ENCODE measurements around the gene PKD1L1.

The PKD1L1 gene

DNA sequence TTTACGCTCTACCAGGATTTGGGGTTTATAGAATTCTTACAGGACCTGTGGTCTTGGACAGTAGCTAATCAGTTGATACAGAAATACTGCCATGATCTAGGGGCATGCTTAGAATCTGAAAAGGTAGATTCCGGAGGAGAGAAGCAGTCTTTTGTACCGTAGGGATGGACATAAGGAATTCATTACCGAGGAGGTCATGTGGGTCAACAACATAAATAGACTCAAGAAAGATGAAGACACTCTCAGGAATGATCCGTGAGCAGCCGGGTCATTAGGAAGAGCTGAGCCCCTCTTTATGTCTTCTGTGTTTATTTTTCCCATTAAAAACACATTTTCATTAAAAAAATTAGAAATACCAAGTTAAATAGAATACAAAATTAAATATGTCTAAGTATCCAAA, 206.3 kb downstream of the PKD1L1 start:
- H3K36me3 Mint-ChIP-seq = no peaks in the 10 kb centered on the region
- H3K4me3 Mint-ChIP-seq = no peak overlapping the region
- no peak overlapping the region for H3K27ac Mint-ChIP-seq
- no peaks in the 10 kb centered on the region for H3K9me3 Mint-ChIP-seq (ENCODE audit: low read depth)
- no peaks in the 10 kb centered on the region for H3K4me1 Mint-ChIP-seq (ENCODE audit: low read depth)
- H3K27me3 Mint-ChIP-seq = peaks cover 5% of the 10 kb centered on the region

- H3K36me3 Mint-ChIP-seq = no peaks in the 10 kb centered on the region
- H3K9me3 Mint-ChIP-seq (ENCODE audit: low read depth) = no peaks in the 10 kb centered on the region
- H3K27me3 Mint-ChIP-seq = peaks cover 5% of the 10 kb centered on the region
- H3K4me3 Mint-ChIP-seq = no peak overlapping the region
- no peak overlapping the region for H3K27ac Mint-ChIP-seq
- no peaks in the 10 kb centered on the region for H3K4me1 Mint-ChIP-seq (ENCODE audit: low read depth)
These were observed 208.4 kb downstream of the PKD1L1 start for GRCh38 chr7:47739891-47740290.

GRCh38 chr7:47739301-47739875, 208.9 kb downstream of the PKD1L1 start:
- Mint-ChIP-seq H3K27ac (no peak overlapping the region), H3K9me3 (ENCODE audit: low read depth) (no peaks in the 10 kb centered on the region), H3K27me3 (peaks cover 3% of the 10 kb centered on the region), H3K36me3 (no peaks in the 10 kb centered on the region), H3K4me3 (no peak overlapping the region), H3K4me1 (ENCODE audit: low read depth) (no peaks in the 10 kb centered on the region)

DNA sequence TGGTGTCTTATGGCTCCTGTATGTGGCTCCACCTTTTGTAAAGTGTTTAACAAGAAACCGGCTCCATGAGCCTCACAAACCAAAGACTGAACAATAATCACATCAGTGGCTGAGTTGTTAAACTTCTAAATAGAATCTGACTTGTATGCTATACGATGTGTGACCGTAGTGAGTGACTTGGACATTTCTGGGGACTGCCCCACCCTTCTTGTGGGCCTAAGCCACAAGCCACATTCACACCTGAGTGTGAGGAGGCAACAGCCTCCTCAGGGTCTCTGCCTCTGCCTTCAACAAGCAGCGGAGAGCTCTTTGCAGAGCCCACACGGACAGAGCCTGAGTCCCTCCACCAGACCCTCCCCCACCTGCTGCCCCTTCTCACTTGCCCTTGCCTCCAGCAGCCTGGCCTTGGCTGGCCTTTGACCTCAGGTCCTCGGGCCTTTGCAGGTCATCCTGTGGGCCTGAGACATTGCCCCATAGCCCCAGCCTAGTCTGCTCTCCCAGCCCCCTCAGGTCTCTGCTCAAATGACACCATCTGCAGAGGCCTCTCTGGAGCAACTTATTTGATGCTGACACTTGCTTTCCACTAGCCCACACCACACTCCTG, 209.6 kb downstream of the PKD1L1 start:
- H3K27me3 Mint-ChIP-seq = peaks cover 3% of the 10 kb centered on the region
- no peak overlapping the region for H3K4me3 Mint-ChIP-seq
- no peaks in the 10 kb centered on the region for H3K4me1 Mint-ChIP-seq (ENCODE audit: low read depth)
- H3K27ac Mint-ChIP-seq = no peak overlapping the region
- no peaks in the 10 kb centered on the region for H3K36me3 Mint-ChIP-seq
- H3K9me3 Mint-ChIP-seq (ENCODE audit: low read depth) = no peaks in the 10 kb centered on the region

DNA sequence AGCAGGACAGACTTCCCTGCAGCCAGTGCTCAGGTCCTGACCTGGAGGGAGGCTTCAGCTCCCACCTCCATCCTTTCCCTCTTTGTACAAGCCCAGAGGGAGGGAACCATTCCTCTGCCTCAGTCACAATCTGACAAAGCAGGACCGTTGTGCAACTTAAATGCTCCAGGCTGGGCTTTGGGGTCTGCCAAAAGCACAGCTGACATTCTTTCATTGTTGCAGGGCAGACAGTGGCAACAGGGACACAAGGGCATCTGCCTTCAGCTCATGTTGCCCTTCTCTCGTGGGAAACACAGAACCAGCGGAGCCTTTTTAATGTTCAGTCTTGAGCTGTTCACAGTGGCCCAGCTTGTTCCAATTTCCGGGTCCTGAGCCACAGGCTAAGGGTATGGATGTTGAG, 210.7 kb downstream of the PKD1L1 start:
- H3K4me1 Mint-ChIP-seq (ENCODE audit: low read depth) = no peaks in the 10 kb centered on the region
- H3K9me3 Mint-ChIP-seq (ENCODE audit: low read depth) = no peaks in the 10 kb centered on the region
- H3K4me3 Mint-ChIP-seq = no peak overlapping the region
- H3K27me3 Mint-ChIP-seq = peaks cover 2% of the 10 kb centered on the region
- H3K27ac Mint-ChIP-seq = no peak overlapping the region
- H3K36me3 Mint-ChIP-seq = no peaks in the 10 kb centered on the region

- Mint-ChIP-seq H3K27me3 (no peaks in the 10 kb centered on the region), H3K27ac (no peak overlapping the region), H3K4me3 (no peak overlapping the region), H3K4me1 (ENCODE audit: low read depth) (no peaks in the 10 kb centered on the region), H3K9me3 (ENCODE audit: low read depth) (no peaks in the 10 kb centered on the region), H3K36me3 (no peaks in the 10 kb centered on the region)
These were observed 212.6 kb downstream of the PKD1L1 start for GRCh38 chr7:47735431-47736345.

DNA sequence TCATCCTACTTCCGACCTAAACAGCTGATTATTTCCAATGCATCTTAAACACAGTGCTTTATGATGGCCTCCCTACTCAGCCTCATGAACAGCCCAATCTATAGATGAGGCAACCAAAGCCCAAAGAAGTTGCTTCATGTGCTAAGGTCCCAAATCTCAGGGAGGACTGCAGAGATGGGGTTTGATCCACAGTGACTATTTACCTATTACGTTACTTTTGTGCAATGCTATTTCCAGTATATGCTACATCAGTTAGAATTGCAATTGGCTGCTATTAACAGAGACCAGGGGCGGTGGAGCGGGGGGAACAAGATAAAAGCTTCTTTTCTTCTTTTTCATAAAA, 213.3 kb downstream of the PKD1L1 start:
- H3K4me3 Mint-ChIP-seq = no peak overlapping the region
- H3K27ac Mint-ChIP-seq = no peak overlapping the region
- no peaks in the 10 kb centered on the region for H3K4me1 Mint-ChIP-seq (ENCODE audit: low read depth)
- H3K9me3 Mint-ChIP-seq (ENCODE audit: low read depth) = no peaks in the 10 kb centered on the region
- H3K27me3 Mint-ChIP-seq = no peaks in the 10 kb centered on the region
- H3K36me3 Mint-ChIP-seq = no peaks in the 10 kb centered on the region

DNA sequence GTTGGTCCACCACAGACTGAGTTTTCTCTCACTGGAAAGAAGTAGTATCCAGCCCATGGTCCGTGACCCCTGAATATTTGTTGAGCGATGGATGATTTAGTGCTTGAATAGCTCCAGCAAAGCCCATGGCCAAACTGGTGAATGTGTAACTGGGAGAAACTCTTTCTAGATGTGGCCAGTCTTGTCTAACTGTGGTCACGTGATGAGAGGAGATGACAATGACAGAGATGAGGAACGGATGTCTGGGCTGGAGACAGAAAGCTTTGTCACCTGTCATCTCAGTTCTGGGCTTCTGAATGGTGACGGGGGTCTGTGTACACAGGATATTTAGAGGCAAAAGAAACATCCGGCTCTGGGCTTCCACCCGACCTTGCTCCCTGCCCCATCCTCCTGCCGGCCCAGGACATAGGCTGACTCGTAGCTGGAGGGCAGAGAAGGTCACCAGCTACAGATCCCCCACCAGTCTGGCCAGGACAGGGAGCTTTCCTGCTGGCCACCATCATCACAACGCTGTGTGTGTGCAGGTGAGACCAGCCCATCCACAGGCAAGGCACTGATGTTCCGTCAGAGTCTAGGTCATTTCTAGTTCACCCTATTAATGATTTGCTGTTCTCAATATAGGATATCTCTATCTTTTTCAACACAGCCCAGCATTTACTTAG, 213.8 kb downstream of the PKD1L1 start:
- Mint-ChIP-seq H3K27me3 (no peaks in the 10 kb centered on the region), H3K4me3 (no peak overlapping the region), H3K9me3 (ENCODE audit: low read depth) (no peaks in the 10 kb centered on the region), H3K27ac (no peak overlapping the region), H3K4me1 (ENCODE audit: low read depth) (no peaks in the 10 kb centered on the region), H3K36me3 (no peaks in the 10 kb centered on the region)

DNA sequence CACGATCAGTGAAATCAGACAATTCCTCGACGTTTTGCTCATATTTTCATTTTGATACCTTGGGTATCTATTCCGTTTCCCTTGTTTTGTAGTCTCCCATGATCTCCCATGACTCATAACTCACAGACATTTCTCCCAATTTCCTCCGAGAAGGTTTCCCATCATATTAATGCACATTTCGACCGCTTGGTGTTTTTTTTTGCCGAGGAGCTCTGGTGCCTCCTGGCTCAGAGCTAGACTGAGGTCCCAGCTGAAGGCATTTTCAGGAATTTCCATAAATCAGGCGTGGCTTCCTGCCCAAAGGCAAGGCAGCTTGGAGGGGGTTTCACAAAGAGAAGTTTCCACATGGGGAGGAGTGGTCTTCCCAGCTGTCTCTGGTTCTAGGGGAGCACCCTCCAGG, 218.1 kb downstream of the PKD1L1 start:
- Mint-ChIP-seq H3K27ac (no peak overlapping the region), H3K36me3 (no peaks in the 10 kb centered on the region), H3K27me3 (no peaks in the 10 kb centered on the region), H3K4me1 (ENCODE audit: low read depth) (no peaks in the 10 kb centered on the region), H3K9me3 (ENCODE audit: low read depth) (no peaks in the 10 kb centered on the region), H3K4me3 (no peak overlapping the region)

GRCh38 chr7:47726047-47726726, 222.1 kb downstream of the PKD1L1 start:
- H3K4me3 Mint-ChIP-seq = no peak overlapping the region
- no peaks in the 10 kb centered on the region for H3K27me3 Mint-ChIP-seq
- no peak overlapping the region for H3K27ac Mint-ChIP-seq
- H3K9me3 Mint-ChIP-seq (ENCODE audit: low read depth) = no peaks in the 10 kb centered on the region
- no peaks in the 10 kb centered on the region for H3K4me1 Mint-ChIP-seq (ENCODE audit: low read depth)
- no peaks in the 10 kb centered on the region for H3K36me3 Mint-ChIP-seq

DNA sequence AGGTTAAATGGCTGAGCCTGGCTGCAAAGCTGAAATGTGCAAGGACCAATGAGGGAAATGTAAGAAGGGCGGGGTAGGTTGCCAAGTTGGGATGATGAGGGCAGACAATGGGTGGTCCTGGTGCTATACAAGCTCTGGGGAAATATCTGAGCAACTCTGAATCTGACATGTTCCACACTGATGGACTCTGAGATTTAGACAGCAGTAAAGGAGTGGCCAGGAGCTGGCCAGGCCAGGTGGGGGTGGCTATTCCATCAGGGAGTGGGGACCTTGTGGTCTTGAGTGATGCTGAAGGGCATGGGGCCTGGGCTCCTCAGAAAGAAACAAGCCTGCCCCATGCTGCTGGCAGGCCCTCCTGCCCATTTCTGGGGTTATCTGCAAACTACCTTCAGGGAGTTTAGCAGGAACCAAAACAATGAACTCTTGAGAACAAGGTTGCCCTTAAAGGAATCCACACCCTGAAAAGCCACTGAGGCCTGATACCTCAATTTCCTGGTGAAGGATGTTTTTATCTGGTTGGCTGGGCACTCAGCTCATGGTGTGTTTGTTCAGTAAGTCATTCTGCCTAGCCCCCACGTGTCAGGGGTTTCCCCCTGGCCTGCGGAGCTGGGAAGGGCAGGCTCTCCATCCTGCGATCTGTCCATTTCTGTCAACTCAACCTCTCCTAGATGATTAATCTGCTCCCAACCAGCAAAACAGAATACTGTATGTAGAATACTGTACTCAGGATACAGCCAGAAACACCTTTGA, 223.1 kb downstream of the PKD1L1 start:
- H3K27ac Mint-ChIP-seq = no peak overlapping the region
- H3K4me1 Mint-ChIP-seq (ENCODE audit: low read depth) = no peaks in the 10 kb centered on the region
- H3K4me3 Mint-ChIP-seq = no peak overlapping the region

More for the DNA sequence above, 223.1 kb downstream of the PKD1L1 start:
- Mint-ChIP-seq H3K36me3 (no peaks in the 10 kb centered on the region), H3K27me3 (no peaks in the 10 kb centered on the region), H3K9me3 (ENCODE audit: low read depth) (no peaks in the 10 kb centered on the region)

Measured in activated naive CD8-positive, alpha-beta T cell (primary cell).